Sigmoid colon (tissue), 4 donors: ENCODE results near the gene RBM18.

Source experiments
- CTCF ChIP-seq, 4 experiments: fragments of 450-650 bp in 3 of 4; fragments of 200-600 bp in 1 of 4; IDR thresholded peaks; one replicate each; pipeline ENCODE4 v1.5.1; 2016 to 2019; ENCODE audit warnings: antibody characterized with exemption in 4 of 4, mild to moderate bottlenecking in 3 of 4, moderate library complexity in 2 of 4
- EP300 ChIP-seq, 4 donors: sonication (generic); formaldehyde crosslinking; IDR thresholded peaks; one replicate each; pipeline ENCODE4 v1.6.1; 2017; ENCODE audit warnings: antibody characterized with exemption in 4 of 4

GRCh38 chr9:122222791-122223190 is 41.8 kb downstream of the RBM18 start:
- TF ChIP-seq EP300 (IDR thresholded peaks at IDR 0.05) (no peak), CTCF (IDR thresholded peaks at IDR 0.05) (no peak)
